ENCODE measurements around the gene ADCY5. TPM values are rescaled to one million over a fixed set of nuclear protein-coding genes. Genes with fewer than 3 reads are reported as not detected.

Gene ADCY5
- total RNA-seq, 1 donor = under 0.01 TPM

- no peak for DNase-seq (ENCODE audit: low read depth in 2 of 3, low spot score in 2 of 3)
These were observed 75.4 kb downstream of the ADCY5 start for GRCh38 chr3:123373474-123373987.

DNA sequence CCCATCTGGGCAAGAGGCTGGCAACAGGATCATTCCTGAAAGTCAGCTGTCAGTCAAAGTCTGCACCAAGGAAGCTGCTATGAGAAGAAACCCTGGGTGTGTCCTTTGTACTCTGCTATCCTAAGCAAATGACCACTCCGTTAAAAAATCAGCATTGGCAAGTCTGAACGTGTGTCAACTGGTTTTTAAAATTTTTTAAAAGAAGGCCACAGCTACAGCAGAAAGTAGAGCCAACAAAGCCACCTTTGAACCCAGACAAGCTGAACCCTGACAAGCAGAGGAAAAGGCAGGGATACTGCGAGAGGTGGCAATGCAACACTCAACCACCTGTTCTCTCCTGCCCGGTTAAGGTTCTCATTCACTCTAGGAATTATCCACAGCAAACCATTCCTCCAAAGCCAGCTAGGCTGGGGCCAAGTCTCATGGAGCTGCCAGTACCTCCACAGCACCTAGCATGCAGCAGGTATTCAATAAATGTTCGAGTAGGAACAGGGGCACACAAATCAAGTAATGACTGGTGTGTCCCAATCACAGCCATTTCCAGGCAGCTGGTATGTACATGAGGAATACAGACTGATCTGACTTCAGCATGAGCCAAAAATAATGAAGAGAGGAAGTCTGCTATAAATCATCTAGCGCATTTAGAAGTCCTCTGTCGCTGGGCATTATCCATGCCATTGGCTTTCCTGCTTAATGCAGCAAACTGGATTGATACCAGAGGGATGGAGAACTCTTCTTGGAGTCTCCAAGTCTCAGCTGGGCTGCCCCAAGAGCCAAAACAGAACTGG is 76.0 kb downstream of the ADCY5 start:
- no peak for DNase-seq (ENCODE audit: low read depth in 2 of 3, low spot score in 2 of 3)

- no peak for DNase-seq (ENCODE audit: low read depth in 2 of 3, low spot score in 2 of 3)
These were observed 76.8 kb downstream of the ADCY5 start for GRCh38 chr3:123371859-123372685.

GRCh38 chr3:123371426-123371825 is 77.5 kb downstream of the ADCY5 start:
- DNase-seq (ENCODE audit: low read depth in 2 of 3, low spot score in 2 of 3) = no peak

DNA sequence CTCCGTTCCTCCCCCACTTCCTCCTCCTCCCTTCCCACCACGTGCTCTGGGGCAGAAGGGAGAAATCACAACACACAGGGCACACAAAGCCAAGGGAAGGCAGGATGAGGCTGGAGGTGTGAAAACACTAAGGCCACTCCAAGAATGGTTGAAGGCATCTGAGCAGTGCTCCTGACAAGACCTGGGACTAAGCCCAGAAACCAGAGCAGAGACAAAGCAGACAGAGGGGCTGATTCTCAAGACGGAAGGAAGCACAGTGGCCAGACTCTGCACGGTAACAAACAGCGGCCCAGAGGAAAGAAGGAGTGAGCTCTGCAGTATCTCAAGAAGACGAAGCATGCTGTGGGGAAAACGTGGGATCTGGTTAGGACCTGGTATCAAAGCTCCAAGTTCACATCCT is 78.1 kb downstream of the ADCY5 start:
- no peak for DNase-seq (ENCODE audit: low read depth in 2 of 3, low spot score in 2 of 3)

DNA sequence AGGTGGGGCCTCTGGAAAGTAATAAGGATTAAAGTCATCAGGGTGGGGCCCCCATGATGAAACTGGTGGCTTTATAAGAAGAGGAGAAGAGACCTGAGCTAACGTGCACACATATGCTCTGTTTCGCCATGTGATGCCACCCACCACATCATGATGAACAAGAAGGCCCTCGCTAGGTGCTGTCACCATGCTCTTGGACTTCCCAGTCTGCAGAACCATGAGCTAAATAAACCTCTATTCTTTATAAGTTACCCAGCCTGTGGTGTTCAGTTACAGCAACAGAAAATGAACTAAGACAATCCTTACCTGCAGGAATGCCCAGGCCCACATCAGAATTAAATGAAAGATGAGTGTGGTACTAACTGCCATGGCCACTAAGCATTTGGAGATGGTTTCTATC is 79.8 kb downstream of the ADCY5 start:
- no peak for DNase-seq (ENCODE audit: low read depth in 2 of 3, low spot score in 2 of 3)

DNA sequence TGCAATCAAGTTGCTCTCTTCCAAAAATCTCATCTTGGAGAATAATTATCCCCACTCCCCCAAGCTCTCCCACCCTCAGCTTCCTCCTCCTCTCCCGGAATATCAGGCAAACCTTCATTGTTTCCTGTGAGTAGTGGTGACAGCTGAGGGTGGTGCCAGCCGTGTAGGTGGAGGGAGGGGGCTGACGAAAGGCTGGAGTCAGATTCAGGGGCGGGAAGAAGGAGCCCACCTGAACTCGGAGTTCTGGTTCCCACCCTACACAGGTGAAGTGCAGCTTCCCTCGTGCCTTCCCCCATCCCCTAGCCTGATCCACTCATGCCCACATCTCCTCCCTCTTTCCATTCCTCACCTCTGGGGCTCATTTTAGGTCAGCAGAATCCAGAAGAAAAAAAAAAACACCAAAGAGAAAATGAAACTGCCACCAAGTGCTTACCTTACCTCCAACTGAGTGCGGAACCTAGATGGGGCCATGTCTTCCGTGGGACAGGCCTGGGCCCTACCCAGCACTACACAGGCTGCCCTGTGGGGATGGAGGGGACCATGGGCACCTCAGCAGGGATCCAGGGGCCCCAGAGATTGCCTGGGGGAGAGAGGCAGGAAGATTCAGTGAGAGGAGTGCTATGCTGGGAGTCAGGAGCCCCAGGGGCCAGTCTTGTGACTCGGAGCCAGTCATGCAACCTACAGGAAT is 81.3 kb downstream of the ADCY5 start:
- no peak for DNase-seq (ENCODE audit: low read depth in 2 of 3, low spot score in 2 of 3)

GRCh38 chr3:123365450-123366143 is 83.3 kb downstream of the ADCY5 start:
- DNase-seq (ENCODE audit: low read depth in 2 of 3, low spot score in 2 of 3) = no peak

DNA sequence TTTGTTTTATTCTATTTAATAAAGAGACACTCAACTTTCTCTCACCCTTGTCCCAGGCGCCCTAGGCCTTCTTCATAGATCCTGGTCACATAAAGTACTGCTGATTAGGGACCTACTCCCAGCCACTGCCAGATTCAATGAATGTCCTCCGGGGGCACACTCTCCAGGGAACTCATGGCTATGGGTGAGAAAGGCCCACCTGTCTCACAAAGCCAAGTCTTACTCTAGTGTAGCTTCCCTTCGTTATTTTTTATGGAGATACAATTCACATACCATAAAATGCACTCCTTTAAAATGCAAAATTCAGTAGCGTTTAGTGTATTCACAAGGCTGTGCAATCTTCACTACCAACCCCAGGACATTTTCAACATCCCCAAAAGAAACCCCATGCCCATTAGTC is 87.8 kb downstream of the ADCY5 start:
- no peak for DNase-seq (ENCODE audit: low read depth in 2 of 3, low spot score in 2 of 3)

DNA sequence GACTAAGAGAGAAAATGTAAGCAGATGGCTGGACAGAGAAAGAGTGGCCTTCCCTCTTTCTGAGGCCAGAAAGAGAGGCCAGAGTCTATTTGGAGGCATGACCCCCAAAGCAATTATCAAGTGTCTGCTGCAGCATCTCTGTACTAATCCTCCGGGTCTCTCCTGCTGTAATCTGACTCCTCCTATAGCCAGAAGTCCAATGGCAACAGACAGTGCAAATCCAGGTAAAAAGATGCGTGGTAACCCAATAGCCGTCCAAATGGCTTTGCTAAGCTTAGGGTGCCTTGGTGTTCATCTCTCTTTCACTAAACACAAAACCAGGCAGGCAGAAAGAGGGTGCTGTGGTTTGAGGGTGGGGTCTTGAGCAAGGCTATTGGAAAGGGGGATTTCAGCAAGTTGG is 91.6 kb downstream of the ADCY5 start:
- no peak for DNase-seq (ENCODE audit: low read depth in 2 of 3, low spot score in 2 of 3)

DNA sequence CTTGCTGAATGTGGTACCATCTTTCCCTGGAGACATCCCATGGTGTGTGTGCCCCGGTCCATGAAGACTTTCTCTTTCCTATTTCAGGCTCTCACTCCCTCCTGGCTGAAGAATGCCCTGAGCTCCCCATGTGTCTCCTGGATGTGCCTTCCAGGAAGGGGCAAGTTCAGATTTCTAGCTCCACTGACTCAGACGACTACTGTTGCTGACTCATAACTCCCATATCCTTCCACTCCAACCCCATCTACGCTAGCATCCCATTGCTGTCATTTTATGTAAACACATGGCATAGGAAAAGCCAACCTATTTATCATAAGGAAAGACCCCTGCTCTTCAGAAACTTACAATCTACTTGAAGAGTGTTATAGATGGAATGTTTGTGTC is 95.0 kb downstream of the ADCY5 start:
- no peak for DNase-seq (ENCODE audit: low read depth in 2 of 3, low spot score in 2 of 3)

DNA sequence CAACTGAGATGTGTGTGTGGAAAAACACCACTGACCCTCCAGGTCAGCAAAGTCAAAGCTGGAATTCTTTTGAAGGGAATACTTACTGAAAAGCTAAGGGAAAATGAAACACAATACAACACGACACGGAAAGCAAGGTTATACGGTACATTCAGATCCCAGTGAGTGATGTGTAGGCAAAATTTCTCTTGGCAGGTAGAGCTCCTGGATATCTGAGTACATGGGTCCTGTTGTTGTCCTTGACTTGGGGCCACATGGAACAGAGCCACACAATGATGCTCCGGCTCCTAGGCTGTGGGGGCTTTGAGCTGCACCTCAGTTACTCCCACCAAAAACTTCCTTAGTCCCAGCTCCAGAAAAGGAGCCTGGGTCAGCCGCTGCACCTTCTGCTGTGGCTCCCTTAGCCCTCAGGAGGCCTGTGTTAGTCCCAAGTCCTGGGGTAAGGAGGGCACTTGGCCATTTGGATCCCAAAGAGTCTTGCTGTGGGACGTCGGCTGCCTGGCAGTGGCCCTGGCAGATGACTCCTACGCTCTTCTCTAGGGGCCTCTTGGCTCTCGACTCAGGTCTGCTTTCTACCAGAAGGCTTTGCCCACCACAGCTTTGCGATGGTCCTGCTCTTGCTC is 95.6 kb downstream of the ADCY5 start:
- DNase-seq (ENCODE audit: low read depth in 2 of 3, low spot score in 2 of 3) = no peak

- no peak for DNase-seq (ENCODE audit: low read depth in 2 of 3, low spot score in 2 of 3)
These were observed 96.7 kb downstream of the ADCY5 start for GRCh38 chr3:123352134-123352554.

DNA sequence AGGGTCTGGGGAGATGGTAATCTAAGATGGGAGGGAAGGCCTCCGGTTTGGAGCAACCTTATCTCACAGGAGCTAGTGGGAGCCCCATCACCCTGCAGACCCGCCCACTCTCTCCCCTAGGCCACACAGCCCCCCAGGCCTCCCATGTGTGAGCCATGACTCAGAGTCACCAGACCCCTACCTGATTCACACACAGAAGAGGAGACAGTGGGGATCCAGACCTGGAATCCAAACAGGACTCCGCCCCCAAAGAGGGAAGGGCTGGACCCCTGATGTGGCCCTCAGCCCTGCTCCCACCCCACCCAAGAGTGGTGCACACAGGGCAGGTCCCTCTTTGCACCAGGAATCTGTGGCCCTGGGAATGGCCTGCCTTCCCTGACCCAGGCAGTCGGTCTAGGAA is 97.4 kb downstream of the ADCY5 start:
- no peak for DNase-seq (ENCODE audit: low read depth in 2 of 3, low spot score in 2 of 3)

- no peak for DNase-seq (ENCODE audit: low read depth in 2 of 3, low spot score in 2 of 3)
These were observed 97.9 kb downstream of the ADCY5 start for GRCh38 chr3:123350971-123351370.

DNA sequence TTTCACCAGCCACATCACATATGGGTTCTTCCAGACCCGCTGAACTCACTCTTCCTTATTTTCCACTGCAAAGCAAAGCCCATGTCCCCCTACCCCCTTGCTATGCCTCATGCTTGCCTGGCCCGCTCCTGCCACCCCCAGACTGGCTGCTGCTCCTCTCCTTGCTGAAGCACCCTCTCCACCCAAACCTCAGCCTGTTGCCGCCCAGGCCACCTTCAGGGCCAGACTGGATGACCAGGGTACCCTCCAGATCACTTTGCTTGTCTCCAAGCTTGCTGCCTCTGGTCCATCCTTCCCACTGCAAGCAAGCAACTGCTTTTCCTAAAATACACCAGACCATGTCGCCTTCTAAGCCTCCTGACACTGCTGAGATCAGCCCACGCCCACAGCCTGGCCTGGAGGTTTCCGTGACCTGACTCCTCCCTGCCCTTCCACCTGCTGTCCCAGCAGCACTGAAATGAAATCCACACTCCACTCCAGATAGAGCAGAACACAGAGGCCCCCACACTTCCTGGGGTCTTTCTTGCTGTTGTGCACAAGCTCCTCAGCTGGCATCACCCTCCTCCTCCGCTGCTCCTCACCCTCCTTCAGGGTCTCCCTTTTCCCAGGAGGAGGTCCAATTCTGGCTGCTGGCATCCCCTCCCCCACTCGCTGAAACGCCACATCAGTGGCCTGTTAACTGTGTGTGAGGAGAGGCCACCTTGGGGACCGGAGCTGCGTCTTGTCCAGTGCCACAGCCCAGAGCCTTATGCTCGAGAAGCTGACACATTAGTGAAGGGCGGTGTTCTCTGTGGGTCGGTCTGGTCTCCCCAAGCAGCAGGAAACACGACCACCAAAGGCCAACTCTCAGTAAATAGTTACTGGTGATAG is 99.1 kb downstream of the ADCY5 start:
- no peak for DNase-seq (ENCODE audit: low read depth in 2 of 3, low spot score in 2 of 3)

DNA sequence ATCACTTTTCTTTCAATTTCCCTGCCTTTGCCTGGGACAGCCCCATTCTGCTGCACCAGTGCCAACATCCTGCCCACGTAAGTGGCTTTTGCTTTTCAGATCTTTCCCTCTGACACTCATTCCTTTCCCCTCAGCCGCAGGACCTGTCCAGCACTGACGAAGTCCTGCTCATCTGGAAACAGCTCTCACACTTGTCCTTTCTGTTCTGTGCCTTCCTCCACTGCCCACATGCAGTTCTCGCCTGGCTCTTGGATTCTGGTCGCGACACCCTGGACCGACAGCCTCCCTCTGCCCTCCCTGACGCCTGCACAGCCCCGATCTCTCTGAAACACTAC is 99.7 kb downstream of the ADCY5 start:
- no peak for DNase-seq (ENCODE audit: low read depth in 2 of 3, low spot score in 2 of 3)

DNA sequence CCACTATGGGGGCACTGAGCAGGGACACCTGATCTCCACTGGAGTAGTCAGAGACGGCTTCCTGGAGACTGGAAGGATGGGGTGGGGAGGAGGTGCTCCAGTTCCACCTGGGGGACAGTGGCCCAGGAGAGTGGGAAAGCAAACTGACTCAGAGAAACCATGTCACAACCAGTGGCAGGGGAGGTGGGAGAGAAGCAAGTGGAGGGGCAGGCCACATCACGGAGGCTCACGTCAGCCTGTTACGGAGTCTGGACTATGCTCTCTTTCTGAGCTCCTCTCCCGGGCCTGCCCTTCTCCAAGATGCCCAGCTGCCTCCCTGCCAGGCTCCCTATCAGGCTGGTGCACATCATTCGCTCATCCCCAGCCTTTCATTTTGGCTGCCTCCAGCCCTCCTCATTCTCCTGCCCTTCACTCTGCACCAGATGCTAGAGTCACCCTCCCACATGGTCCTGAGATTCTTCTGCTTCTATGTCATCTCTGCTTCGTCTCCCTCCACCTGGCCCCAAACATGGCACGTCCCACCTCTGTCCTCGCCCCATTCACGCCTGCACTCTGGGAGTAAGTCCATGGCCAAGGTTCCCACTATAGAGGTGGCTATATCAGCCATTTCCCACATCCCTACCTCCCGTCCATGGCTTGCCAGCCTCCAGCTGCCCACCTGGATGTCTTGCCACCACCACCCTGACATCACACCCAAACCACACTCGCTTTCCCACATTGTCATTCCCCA is 100.3 kb downstream of the ADCY5 start:
- DNase-seq (ENCODE audit: low read depth in 2 of 3, low spot score in 2 of 3) = no peak
